Measurements from ENCODE around the gene GATA6. TPM values are rescaled to one million over a fixed set of nuclear protein-coding genes. Genes with fewer than 3 reads are reported as not detected.

GATA6 gene
- total and polyA plus RNA-seq, 10 of the 15 experiments (the other 5 are each of a cell fraction or from before 2014, with no cell fraction given): 0.04 to 0.05 TPM; not detected in 8

DNA sequence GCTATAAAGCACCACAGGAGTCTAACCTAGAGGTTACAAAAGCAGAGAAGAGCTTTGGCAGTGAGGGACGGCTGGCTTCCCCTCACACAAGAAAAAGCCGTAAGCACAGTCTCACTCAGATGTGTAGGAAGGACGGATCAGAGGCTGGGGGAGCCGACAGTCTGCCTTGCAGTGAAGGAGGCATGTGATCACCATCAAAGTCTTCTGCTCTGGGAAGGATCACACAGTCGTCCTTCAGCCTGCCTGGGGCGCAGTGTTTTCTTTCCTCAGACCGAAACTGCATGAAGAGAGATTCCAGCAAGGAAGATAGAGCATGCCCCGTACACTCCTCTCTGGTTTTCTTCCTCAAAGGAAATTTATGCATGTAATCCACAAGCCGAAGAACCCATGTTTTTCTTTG, 24.1 kb downstream of the GATA6 start:
- H3K4me1 ChIP-seq (ENCODE audit: control insufficient read depth, insufficient read depth, low read length): no peaks in the 10 kb centered on the region
- H3K9ac ChIP-seq (ENCODE audit: control insufficient read depth, insufficient read depth, low read length): no peak overlapping the region
- intact Hi-C loops (cut with micrococcal nuclease; ENCODE audit: unreplicated experiment) (no loop called here), in situ Hi-C loops (cut with MboI) (no loop called here)
- WGBS (ENCODE audit: insufficient coverage, insufficient replicate concordance, low lambda C conversion rate, missing lambda C conversion rate): 39% methylated on average over 9 of the region's 9 CpGs
- H2AFZ ChIP-seq (ENCODE audit: control insufficient read depth, low read depth, low read length): no peak overlapping the region
- ChIA-PET SMC1A (ENCODE audit: uncharacterized antibody, unreplicated experiment) (no interaction called here), POLR2A (no interaction called here), RAD21 (ENCODE audit: unreplicated experiment) (no interaction called here), CTCF (no interaction called here)
- no peak overlapping the region for H3K27ac ChIP-seq (ENCODE audit: control insufficient read depth, insufficient read depth)
- no peaks in the 10 kb centered on the region for H3K27me3 ChIP-seq (replicated peaks in 1 of 2; ENCODE audit: control insufficient read depth in 2 of 2, insufficient read depth in 2 of 2, low read length in 1 of 2)
- H4K20me1 ChIP-seq (ENCODE audit: control insufficient read depth, insufficient read depth): no peaks in the 10 kb centered on the region
- no peaks in the 10 kb centered on the region for H3K79me2 ChIP-seq (ENCODE audit: control insufficient read depth, insufficient read depth, low read length)
- ATAC-seq: no peak
- FAIRE-seq: no peak
- H3K4me2 ChIP-seq (ENCODE audit: control insufficient read depth, insufficient read depth): no peak overlapping the region
- H3K36me3 ChIP-seq (ENCODE audit: control insufficient read depth in 2 of 2, insufficient read depth in 2 of 2, low read length in 1 of 2): no peaks in the 10 kb centered on the region
- no peaks in the 10 kb centered on the region for H3K9me3 ChIP-seq (replicated peaks; ENCODE audit: control insufficient read depth, insufficient read depth, low read length)
- DNase-seq (ENCODE audit: low read depth, low spot score): no peak
- no peak overlapping the region for H3K4me3 ChIP-seq
- no TSS peak for BruUV-seq (replicated peaks)
- TF ChIP-seq PAX8 (IDR thresholded peaks at IDR 0.05): no peak
- TF ChIP-seq, protein P1, sequence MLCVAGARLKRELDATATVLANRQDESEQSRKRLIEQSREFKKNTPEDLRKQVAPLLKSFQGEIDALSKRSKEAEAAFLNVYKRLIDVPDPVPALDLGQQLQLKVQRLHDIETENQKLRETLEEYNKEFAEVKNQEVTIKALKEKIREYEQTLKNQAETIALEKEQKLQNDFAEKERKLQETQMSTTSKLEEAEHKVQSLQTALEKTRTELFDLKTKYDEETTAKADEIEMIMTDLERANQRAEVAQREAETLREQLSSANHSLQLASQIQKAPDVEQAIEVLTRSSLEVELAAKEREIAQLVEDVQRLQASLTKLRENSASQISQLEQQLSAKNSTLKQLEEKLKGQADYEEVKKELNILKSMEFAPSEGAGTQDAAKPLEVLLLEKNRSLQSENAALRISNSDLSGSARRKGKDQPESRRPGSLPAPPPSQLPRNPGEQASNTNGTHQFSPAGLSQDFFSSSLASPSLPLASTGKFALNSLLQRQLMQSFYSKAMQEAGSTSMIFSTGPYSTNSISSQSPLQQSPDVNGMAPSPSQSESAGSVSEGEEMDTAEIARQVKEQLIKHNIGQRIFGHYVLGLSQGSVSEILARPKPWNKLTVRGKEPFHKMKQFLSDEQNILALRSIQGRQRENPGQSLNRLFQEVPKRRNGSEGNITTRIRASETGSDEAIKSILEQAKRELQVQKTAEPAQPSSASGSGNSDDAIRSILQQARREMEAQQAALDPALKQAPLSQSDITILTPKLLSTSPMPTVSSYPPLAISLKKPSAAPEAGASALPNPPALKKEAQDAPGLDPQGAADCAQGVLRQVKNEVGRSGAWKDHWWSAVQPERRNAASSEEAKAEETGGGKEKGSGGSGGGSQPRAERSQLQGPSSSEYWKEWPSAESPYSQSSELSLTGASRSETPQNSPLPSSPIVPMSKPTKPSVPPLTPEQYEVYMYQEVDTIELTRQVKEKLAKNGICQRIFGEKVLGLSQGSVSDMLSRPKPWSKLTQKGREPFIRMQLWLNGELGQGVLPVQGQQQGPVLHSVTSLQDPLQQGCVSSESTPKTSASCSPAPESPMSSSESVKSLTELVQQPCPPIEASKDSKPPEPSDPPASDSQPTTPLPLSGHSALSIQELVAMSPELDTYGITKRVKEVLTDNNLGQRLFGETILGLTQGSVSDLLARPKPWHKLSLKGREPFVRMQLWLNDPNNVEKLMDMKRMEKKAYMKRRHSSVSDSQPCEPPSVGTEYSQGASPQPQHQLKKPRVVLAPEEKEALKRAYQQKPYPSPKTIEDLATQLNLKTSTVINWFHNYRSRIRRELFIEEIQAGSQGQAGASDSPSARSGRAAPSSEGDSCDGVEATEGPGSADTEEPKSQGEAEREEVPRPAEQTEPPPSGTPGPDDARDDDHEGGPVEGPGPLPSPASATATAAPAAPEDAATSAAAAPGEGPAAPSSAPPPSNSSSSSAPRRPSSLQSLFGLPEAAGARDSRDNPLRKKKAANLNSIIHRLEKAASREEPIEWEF (IDR thresholded peaks at IDR 0.05; ENCODE audit: insufficient replicate concordance, low read depth, low read length): no peak
- TF ChIP-seq, protein P2, sequence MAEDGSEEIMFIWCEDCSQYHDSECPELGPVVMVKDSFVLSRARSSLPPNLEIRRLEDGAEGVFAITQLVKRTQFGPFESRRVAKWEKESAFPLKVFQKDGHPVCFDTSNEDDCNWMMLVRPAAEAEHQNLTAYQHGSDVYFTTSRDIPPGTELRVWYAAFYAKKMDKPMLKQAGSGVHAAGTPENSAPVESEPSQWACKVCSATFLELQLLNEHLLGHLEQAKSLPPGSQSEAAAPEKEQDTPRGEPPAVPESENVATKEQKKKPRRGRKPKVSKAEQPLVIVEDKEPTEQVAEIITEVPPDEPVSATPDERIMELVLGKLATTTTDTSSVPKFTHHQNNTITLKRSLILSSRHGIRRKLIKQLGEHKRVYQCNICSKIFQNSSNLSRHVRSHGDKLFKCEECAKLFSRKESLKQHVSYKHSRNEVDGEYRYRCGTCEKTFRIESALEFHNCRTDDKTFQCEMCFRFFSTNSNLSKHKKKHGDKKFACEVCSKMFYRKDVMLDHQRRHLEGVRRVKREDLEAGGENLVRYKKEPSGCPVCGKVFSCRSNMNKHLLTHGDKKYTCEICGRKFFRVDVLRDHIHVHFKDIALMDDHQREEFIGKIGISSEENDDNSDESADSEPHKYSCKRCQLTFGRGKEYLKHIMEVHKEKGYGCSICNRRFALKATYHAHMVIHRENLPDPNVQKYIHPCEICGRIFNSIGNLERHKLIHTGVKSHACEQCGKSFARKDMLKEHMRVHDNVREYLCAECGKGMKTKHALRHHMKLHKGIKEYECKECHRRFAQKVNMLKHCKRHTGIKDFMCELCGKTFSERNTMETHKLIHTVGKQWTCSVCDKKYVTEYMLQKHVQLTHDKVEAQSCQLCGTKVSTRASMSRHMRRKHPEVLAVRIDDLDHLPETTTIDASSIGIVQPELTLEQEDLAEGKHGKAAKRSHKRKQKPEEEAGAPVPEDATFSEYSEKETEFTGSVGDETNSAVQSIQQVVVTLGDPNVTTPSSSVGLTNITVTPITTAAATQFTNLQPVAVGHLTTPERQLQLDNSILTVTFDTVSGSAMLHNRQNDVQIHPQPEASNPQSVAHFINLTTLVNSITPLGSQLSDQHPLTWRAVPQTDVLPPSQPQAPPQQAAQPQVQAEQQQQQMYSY (CRISPR knock-in tag; IDR thresholded peaks at IDR 0.05): no peak
- no peak for TF ChIP-seq LARP7 (IDR thresholded peaks at IDR 0.05)
- TF ChIP-seq ZNF687 (IDR thresholded peaks at IDR 0.05): no peak
- TF ChIP-seq SUZ12 (IDR thresholded peaks at IDR 0.05; ENCODE audit: unreplicated experiment): no peak
- TF ChIP-seq KDM1A (IDR thresholded peaks at IDR 0.05; ENCODE audit: borderline replicate concordance): no peak
- TF ChIP-seq NFYA (IDR thresholded peaks at IDR 0.05; ENCODE audit: borderline replicate concordance, low read depth, low read length): no peak
- TF ChIP-seq IRF4 (IDR thresholded peaks at IDR 0.05; ENCODE audit: low read depth, low read length): no peak
- no peak for TF ChIP-seq SRF (IDR thresholded peaks at IDR 0.05; ENCODE audit: low read depth in 2 of 2, low read length in 2 of 2)
- no peak for TF ChIP-seq BACH1 (IDR thresholded peaks at IDR 0.05; ENCODE audit: borderline replicate concordance)
- TF ChIP-seq STAT1 (conservative IDR thresholded peaks at IDR 0.05): no peak
- no peak for TF ChIP-seq YBX1 (IDR thresholded peaks at IDR 0.05)

Data from GM12878 (cell line).